Astrocyte of the spinal cord (primary cell): Measurements from ENCODE around the gene PRSS38.
A peak's percentile ranks its signal among the peaks of the same experiment; 100 is the strongest.

ENCODE experiments used
- DNase-seq: peaks from one replicate; pipeline ENCODE4 v3.0.0; 2011; ENCODE audit warnings: low read depth, low spot score
- H3K4me3 ChIP-seq: 2 replicates; pipeline ENCODE4 v1.5.1; 2011; ENCODE audit warnings: low read depth, mild to moderate bottlenecking, low read length, moderate library complexity
- in situ Hi-C: cut with HindIII; loops from 2 replicates; pipeline ENCODE4 v1.10.0; 2017; ENCODE audit warnings: low sequenced_read_pairs
- TF ChIP-seq, protein P1 (sequence below): IDR thresholded peaks from 2 replicates; pipeline ENCODE4 v1.5.1; 2012; ENCODE audit warnings: low read depth, mild to moderate bottlenecking, low read length, inconsistent platforms

The PRSS38 gene

GRCh38 chr1:227883641-227884301 is 68.3 kb downstream of the PRSS38 start:
- in situ Hi-C loops, result no loop called here
- TF ChIP-seq, protein P1, sequence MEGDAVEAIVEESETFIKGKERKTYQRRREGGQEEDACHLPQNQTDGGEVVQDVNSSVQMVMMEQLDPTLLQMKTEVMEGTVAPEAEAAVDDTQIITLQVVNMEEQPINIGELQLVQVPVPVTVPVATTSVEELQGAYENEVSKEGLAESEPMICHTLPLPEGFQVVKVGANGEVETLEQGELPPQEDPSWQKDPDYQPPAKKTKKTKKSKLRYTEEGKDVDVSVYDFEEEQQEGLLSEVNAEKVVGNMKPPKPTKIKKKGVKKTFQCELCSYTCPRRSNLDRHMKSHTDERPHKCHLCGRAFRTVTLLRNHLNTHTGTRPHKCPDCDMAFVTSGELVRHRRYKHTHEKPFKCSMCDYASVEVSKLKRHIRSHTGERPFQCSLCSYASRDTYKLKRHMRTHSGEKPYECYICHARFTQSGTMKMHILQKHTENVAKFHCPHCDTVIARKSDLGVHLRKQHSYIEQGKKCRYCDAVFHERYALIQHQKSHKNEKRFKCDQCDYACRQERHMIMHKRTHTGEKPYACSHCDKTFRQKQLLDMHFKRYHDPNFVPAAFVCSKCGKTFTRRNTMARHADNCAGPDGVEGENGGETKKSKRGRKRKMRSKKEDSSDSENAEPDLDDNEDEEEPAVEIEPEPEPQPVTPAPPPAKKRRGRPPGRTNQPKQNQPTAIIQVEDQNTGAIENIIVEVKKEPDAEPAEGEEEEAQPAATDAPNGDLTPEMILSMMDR, result no peak
- H3K4me3 ChIP-seq, result no peak overlapping the region
- no peak for DNase-seq

GRCh38 chr1:227884370-227885134 is 69.1 kb downstream of the PRSS38 start:
- H3K4me3 ChIP-seq, result no peak overlapping the region
- in situ Hi-C loops, result no loop called here
- DNase-seq, result no peak
- TF ChIP-seq, protein P1, result no peak

DNA sequence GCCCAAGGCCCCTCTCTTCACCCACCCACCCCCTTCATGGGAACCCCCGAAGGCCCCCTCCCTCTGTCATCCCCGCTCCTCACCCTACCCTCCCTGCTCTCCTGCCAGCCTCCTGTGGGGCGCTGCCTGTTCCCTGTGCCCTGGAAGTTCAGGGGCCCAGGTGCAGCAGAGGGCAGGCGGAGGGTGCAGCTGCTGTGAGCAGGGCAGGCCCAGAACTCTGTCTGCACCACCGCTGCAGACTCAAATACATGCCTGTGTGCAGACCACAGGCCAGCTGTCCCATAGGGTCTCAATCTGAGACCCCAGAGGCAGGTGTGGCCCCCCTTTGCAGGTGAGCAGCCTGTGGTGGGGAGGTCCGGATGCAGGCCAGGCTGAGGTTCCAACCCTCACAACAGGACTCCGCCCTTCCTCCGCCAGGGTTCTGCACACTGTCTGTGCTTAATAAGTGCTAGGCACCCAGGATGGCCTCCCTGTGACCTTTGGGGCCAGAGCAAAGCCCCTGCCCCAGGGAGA is 69.7 kb downstream of the PRSS38 start:
- TF ChIP-seq, protein P1, result no peak
- no peak for DNase-seq
- in situ Hi-C loops, result no loop called here
- H3K4me3 ChIP-seq, result no peak overlapping the region

DNA sequence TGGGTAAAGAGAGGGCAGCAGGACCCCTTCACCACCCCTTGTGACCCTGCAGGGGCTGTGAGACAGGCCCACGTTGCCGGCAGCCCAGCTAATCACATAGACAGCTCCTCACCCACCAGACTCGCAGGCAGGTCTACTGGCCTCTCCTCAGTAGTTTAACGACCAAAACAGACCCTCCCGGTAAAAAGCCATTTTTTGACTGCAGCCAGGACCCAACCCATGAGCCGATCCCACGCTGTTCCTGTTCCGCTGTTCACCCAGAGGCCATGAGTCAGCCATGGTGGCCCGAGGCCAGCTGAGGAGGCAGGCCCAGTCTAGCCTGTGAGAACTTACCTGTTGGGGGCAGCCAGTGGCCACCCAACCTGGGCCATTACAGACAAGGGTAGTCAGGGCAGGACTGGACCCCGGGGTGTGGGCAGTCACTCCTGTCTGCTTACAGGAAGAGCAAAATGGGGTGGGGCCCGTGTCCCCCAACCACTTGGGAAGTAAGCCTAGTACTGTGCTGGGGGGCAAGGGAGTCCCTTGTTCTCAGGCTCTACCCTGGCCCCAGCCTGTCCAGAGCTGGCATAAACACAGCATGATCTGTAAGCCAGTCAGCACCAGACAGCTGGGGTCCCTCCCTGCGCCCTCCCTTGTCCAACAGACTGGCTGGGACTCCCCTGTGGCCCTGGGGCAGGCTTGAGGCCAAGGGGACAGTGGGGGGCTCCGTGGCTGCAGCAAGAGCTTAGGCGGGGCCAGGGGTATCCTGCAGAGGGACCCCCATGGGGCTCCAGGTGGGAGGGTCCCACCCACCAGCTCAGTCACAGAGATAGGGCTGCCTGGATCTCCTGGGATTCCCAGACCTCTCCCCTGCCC is 70.4 kb downstream of the PRSS38 start:
- DNase-seq, result peak; percentile 40
- in situ Hi-C loops, result no loop called here
- TF ChIP-seq, protein P1, result no peak
- no peak overlapping the region for H3K4me3 ChIP-seq

DNA sequence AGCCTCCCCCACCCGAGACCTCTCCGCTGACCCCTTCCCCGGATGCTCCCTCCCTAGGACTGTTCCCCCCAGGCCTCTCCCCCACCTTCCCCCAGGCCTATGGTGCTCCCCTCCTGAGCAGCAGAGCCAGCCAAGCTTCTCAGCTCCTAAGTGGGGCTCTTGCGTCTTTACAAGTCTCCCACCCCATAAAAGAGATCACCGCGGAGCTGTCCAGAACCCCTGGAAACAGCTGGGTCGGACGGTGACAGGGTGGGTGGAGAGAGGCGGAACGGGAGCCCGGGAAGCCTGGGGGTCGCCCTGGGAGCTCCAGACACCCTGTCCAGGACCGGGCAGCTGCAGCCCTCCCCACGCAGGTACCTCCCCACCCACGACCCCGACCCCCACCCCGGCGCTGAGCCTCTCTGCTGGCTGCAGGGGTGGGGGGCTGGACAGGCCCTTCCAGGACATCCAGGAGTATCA is 71.1 kb downstream of the PRSS38 start:
- in situ Hi-C loops, result no loop called here
- TF ChIP-seq, protein P1, result no peak
- DNase-seq, result no peak
- H3K4me3 ChIP-seq, result no peak overlapping the region
